Gastrocnemius medialis (tissue), 4 donors: ENCODE data around the gene PDE5A.

ENCODE experiments used
- CTCF ChIP-seq, 5 experiments: fragments of 450-650 bp in 3 of 5; fragments of 200-600 bp in 2 of 5; sonication (generic) in 2 of 5; IDR thresholded peaks in 4 of 5; conservative IDR thresholded peaks in 1 of 5; 1 replicate in 4 of 5; 2 replicates in 1 of 5; pipeline ENCODE4 v1.5.1; 2016 to 2019; ENCODE audit warnings: antibody characterized with exemption in 5 of 5, mild to moderate bottlenecking in 3 of 5, moderate library complexity in 3 of 5
- POLR2A ChIP-seq, 2 donors: fragments of 450-650 bp; IDR thresholded peaks; one replicate each; pipeline ENCODE4 v1.6.1; 2017; ENCODE audit warnings: antibody characterized with exemption in 2 of 2, mild to moderate bottlenecking in 2 of 2, moderate library complexity in 2 of 2

GRCh38 chr4:119626420-119626819 lies 2.2 kb downstream of the PDE5A start:
- no peak for TF ChIP-seq CTCF (IDR thresholded peaks at IDR 0.05 in 4 of 5, conservative IDR thresholded peaks at IDR 0.05 in 1 of 5)
- no peak for TF ChIP-seq POLR2A (IDR thresholded peaks at IDR 0.05)
